SK-N-SH treated with all-trans-retinoic acid at 6 μM for 48 hours (cell line): ENCODE results near the gene SHROOM1.

ENCODE experiments used
- ATAC-seq: fragments of 200-7000 bp; cut with Tn5 transposase; 3 replicates; pipeline ENCODE4 v1.9.1; 2020; ENCODE audit warnings: mild to moderate bottlenecking, moderate library complexity
- ARNTL ChIP-seq: fragments of 450-650 bp; formaldehyde crosslinking; IDR thresholded peaks from 2 replicates; pipeline ENCODE4 v1.5.0; 2020; ENCODE audit warnings: low read depth, mild to moderate bottlenecking, moderate library complexity, borderline replicate concordance
- CSDC2 ChIP-seq: fragments of 250-450 bp; sonication (Bioruptor Pico); IDR thresholded peaks from 2 replicates; pipeline ENCODE4 v1.5.0; 2020; ENCODE audit warnings: mild to moderate bottlenecking, moderate library complexity
- ESRRG ChIP-seq: fragments of 250-450 bp; sonication (Bioruptor Pico); IDR thresholded peaks from 2 replicates; pipeline ENCODE4 v1.6.1; 2021; ENCODE audit warnings: mild to moderate bottlenecking
- GLIS3 ChIP-seq: fragments of 250-450 bp; sonication (Bioruptor Pico); IDR thresholded peaks from 2 replicates; pipeline ENCODE4 v1.5.0; 2020; ENCODE audit warnings: mild to moderate bottlenecking, moderate library complexity
- ISL1 ChIP-seq: fragments of 250-450 bp; sonication (Bioruptor Pico); IDR thresholded peaks from 2 replicates; pipeline ENCODE4 v2.1.2; 2022; ENCODE audit warnings: mild to moderate bottlenecking, moderate library complexity
- RARB ChIP-seq: fragments of 250-450 bp; sonication (Bioruptor Pico); IDR thresholded peaks from 2 replicates; pipeline ENCODE4 v1.8.0; 2021; ENCODE audit warnings: mild to moderate bottlenecking, moderate library complexity
- SNAI2 ChIP-seq: fragments of 250-450 bp; sonication (Bioruptor Pico); IDR thresholded peaks from 2 replicates; pipeline ENCODE4 v1.5.0; 2020; ENCODE audit warnings: mild to moderate bottlenecking, moderate library complexity
- TCF4 ChIP-seq: fragments of 250-450 bp; sonication (Bioruptor Pico); IDR thresholded peaks from 2 replicates; pipeline ENCODE4 v1.8.0; 2021; ENCODE audit warnings: mild to moderate bottlenecking, moderate library complexity, borderline replicate concordance
- ZFP3 ChIP-seq: fragments of 250-450 bp; sonication (Bioruptor Pico); IDR thresholded peaks from 2 replicates; pipeline ENCODE4 v1.5.0; 2020; ENCODE audit warnings: mild to moderate bottlenecking, moderate library complexity
- ZNF565 ChIP-seq: fragments of 450-650 bp; formaldehyde crosslinking; conservative IDR thresholded peaks from 2 replicates; pipeline ENCODE4 v1.5.0; 2020; ENCODE audit warnings: low read depth, mild to moderate bottlenecking, moderate library complexity
- ZNF70 ChIP-seq: fragments of 450-650 bp; formaldehyde crosslinking; IDR thresholded peaks from 2 replicates; pipeline ENCODE4 v1.5.0; 2020; ENCODE audit warnings: mild to moderate bottlenecking, moderate library complexity
- TF ChIP-seq, protein P1 (sequence below): fragments of 250-450 bp; sonication (Bioruptor Pico); IDR thresholded peaks from 2 replicates; pipeline ENCODE4 v1.8.0; 2021; ENCODE audit warnings: low read depth, mild to moderate bottlenecking, moderate library complexity, borderline replicate concordance
- TF ChIP-seq, protein P2 (sequence below): fragments of 250-450 bp; sonication (Bioruptor Pico); IDR thresholded peaks from 2 replicates; pipeline ENCODE4 v1.5.1; 2021; ENCODE audit warnings: mild to moderate bottlenecking, moderate library complexity
- TF ChIP-seq, protein P3 (sequence below): fragments of 250-450 bp; sonication (Bioruptor Pico); IDR thresholded peaks from 2 replicates; pipeline ENCODE4 v1.5.0; 2020; ENCODE audit warnings: mild to moderate bottlenecking, moderate library complexity
- TF ChIP-seq, protein P4 (sequence below): fragments of 250-450 bp; sonication (Bioruptor Pico); IDR thresholded peaks from 2 replicates; pipeline ENCODE4 v1.8.0; 2020; ENCODE audit warnings: mild to moderate bottlenecking, moderate library complexity, borderline replicate concordance

SHROOM1 gene

DNA sequence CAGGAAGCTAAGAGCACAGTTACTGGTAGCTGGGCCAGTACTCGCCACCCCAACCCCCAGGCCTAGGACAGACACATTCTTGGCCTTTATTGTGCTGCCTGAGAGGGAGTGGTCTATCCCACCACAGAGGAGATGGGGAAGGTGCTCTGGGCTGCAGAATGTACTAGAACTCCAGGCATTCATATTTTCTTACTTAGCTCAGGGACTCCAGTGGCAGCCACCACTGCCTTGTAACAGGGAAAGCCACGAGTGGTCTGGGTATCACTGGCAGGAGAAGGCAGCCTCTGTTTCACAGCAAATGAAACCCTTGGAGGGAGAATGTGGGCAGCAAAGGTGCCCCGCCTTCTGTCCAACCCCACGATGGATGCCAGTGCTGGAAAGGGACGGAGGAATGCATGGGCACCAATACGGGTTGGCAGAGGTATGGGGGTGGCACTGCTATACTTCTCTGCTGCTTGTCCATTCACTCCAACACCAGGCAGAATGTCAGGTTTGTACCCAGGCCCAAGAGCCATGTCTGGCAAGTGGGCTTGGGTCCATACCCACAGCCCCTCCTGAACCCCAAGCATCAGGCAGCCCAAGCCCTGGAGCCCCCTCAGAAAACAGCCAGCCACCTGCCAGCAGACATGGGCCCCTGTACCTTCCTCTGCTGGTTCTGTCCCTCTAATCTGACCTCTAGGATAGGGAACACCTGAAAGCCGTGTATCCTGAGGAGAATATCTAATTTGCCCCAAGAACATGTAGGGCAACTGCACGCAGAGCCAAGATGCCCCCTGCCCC lies 58.0 kb downstream of the SHROOM1 start:
- no peak for ATAC-seq

More for the DNA sequence above, 58.0 kb downstream of the SHROOM1 start:
- TF ChIP-seq ESRRG (CRISPR knock-in tag) (no peak), ISL1 (CRISPR knock-in tag) (no peak), ZFP3 (no peak), RARB (CRISPR knock-in tag) (no peak), TCF4 (CRISPR knock-in tag) (no peak), SNAI2 (CRISPR knock-in tag) (no peak), ZNF565 (CRISPR knock-in tag) (no peak), ARNTL (CRISPR knock-in tag) (no peak), ZNF70 (CRISPR knock-in tag) (no peak), GLIS3 (CRISPR knock-in tag) (no peak), CSDC2 (no peak)
- TF ChIP-seq, protein P1, sequence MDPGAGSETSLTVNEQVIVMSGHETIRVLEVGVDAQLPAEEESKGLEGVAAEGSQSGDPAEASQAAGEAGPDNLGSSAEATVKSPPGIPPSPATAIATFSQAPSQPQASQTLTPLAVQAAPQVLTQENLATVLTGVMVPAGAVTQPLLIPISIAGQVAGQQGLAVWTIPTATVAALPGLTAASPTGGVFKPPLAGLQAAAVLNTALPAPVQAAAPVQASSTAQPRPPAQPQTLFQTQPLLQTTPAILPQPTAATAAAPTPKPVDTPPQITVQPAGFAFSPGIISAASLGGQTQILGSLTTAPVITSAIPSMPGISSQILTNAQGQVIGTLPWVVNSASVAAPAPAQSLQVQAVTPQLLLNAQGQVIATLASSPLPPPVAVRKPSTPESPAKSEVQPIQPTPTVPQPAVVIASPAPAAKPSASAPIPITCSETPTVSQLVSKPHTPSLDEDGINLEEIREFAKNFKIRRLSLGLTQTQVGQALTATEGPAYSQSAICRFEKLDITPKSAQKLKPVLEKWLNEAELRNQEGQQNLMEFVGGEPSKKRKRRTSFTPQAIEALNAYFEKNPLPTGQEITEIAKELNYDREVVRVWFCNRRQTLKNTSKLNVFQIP (CRISPR knock-in tag): no peak
- TF ChIP-seq, protein P2, sequence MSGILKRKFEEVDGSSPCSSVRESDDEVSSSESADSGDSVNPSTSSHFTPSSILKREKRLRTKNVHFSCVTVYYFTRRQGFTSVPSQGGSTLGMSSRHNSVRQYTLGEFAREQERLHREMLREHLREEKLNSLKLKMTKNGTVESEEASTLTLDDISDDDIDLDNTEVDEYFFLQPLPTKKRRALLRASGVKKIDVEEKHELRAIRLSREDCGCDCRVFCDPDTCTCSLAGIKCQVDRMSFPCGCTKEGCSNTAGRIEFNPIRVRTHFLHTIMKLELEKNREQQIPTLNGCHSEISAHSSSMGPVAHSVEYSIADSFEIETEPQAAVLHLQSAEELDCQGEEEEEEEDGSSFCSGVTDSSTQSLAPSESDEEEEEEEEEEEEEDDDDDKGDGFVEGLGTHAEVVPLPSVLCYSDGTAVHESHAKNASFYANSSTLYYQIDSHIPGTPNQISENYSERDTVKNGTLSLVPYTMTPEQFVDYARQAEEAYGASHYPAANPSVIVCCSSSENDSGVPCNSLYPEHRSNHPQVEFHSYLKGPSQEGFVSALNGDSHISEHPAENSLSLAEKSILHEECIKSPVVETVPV (CRISPR knock-in tag): no peak
- TF ChIP-seq, protein P3, sequence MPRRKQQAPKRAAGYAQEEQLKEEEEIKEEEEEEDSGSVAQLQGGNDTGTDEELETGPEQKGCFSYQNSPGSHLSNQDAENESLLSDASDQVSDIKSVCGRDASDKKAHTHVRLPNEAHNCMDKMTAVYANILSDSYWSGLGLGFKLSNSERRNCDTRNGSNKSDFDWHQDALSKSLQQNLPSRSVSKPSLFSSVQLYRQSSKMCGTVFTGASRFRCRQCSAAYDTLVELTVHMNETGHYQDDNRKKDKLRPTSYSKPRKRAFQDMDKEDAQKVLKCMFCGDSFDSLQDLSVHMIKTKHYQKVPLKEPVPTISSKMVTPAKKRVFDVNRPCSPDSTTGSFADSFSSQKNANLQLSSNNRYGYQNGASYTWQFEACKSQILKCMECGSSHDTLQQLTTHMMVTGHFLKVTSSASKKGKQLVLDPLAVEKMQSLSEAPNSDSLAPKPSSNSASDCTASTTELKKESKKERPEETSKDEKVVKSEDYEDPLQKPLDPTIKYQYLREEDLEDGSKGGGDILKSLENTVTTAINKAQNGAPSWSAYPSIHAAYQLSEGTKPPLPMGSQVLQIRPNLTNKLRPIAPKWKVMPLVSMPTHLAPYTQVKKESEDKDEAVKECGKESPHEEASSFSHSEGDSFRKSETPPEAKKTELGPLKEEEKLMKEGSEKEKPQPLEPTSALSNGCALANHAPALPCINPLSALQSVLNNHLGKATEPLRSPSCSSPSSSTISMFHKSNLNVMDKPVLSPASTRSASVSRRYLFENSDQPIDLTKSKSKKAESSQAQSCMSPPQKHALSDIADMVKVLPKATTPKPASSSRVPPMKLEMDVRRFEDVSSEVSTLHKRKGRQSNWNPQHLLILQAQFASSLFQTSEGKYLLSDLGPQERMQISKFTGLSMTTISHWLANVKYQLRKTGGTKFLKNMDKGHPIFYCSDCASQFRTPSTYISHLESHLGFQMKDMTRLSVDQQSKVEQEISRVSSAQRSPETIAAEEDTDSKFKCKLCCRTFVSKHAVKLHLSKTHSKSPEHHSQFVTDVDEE (CRISPR knock-in tag): no peak
- TF ChIP-seq, protein P4, sequence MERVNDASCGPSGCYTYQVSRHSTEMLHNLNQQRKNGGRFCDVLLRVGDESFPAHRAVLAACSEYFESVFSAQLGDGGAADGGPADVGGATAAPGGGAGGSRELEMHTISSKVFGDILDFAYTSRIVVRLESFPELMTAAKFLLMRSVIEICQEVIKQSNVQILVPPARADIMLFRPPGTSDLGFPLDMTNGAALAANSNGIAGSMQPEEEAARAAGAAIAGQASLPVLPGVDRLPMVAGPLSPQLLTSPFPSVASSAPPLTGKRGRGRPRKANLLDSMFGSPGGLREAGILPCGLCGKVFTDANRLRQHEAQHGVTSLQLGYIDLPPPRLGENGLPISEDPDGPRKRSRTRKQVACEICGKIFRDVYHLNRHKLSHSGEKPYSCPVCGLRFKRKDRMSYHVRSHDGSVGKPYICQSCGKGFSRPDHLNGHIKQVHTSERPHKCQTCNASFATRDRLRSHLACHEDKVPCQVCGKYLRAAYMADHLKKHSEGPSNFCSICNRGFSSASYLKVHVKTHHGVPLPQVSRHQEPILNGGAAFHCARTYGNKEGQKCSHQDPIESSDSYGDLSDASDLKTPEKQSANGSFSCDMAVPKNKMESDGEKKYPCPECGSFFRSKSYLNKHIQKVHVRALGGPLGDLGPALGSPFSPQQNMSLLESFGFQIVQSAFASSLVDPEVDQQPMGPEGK: no peak
